Inflammatory macrophage treated with lipopolysaccharide for 4 hours (primary cell): ENCODE data around the gene FLOT2.
A peak's percentile ranks its signal among the peaks of the same experiment; 100 is the strongest.
"Not testable (repeated sequence)": the region's sequence is repeated elsewhere in the genome, so short reads cannot be mapped to it uniquely, and the experiment has no call there.

Experiments
- DNase-seq: peaks from one replicate; pipeline ENCODE4 v3.0.0-alpha.2; 2020

Gene FLOT2

GRCh38 chr17:28842282-28843012 is 55.1 kb downstream of the FLOT2 start, which contains the start of gene FAM222B:
Gene FAM222B (minus strand): TSS chr17:28842790. CDS start chr17:28766667, 76,123 bp downstream.
- DNase-seq, result peak; percentile 91

- DNase-seq, result no peak
Measured at GRCh38 chr17:28841901-28842281, 55.6 kb downstream of the FLOT2 start.

GRCh38 chr17:28839221-28839620 is 58.3 kb downstream of the FLOT2 start:
- no peak for DNase-seq

- DNase-seq, result not testable (repeated sequence)
Measured at GRCh38 chr17:28836541-28836940, 61.0 kb downstream of the FLOT2 start.

GRCh38 chr17:28834420-28834819 is 63.1 kb downstream of the FLOT2 start:
- DNase-seq, result no peak
